ENCODE results near the gene YPEL1.
"Not testable (repeated sequence)": the region's sequence is repeated elsewhere in the genome, so short reads cannot be mapped to it uniquely, and the experiment has no call there.

YPEL1 gene

GRCh38 chr22:21699643-21700042 lies 36.0 kb downstream of the YPEL1 start:
- DNase-seq (ENCODE audit: low spot score): no peak

- no peak for DNase-seq (ENCODE audit: low spot score)
Observed at GRCh38 chr22:21698430-21699329, 36.9 kb downstream of the YPEL1 start.

GRCh38 chr22:21697880-21698279 lies 37.7 kb downstream of the YPEL1 start:
- peak; percentile 39 for DNase-seq (ENCODE audit: low spot score)

DNA sequence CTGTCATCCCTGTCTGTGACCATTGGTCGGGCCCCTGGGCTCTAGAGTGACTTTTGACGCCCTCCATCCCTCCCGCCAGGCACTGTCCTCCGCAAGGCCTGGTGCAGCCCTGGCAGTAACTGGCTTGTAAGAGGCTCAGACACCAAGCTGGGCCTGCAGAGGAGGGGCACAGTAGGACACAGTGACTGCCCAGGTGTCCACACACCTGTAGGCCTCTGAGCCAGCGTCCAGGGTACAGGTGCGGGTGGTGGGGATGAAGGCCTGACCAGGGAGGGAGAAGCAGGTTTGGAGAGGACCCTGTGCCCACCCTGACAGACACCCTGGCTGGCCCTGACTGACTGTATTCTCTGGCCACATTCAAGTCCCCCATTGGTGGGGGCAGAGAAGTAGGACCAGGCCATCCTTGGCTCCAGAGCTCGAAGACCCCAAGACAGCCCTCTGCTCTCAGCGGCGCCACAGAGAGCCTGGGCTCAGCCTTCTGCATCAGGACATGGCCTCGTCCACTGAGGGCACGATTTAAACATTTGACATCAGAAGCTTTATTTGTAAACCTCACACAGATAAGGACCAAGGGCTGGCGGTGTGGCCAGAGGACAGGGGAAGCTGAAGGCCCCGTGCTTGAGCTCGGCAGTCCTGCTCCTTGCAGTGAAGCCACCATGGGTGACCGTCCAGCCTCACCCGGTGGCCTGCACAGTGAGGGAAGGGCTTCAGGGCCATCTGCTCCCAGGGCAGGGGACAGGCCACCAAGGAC lies 38.4 kb downstream of the YPEL1 start:
- DNase-seq (ENCODE audit: low spot score): no peak

GRCh38 chr22:21696115-21696514 lies 39.5 kb downstream of the YPEL1 start:
- DNase-seq (ENCODE audit: low spot score): no peak

- no peak for DNase-seq (ENCODE audit: low spot score)
Observed at GRCh38 chr22:21695430-21696085, 40.0 kb downstream of the YPEL1 start.

- no peak for DNase-seq (ENCODE audit: low spot score)
Observed at GRCh38 chr22:21694795-21695429, 40.7 kb downstream of the YPEL1 start.

GRCh38 chr22:21694394-21694793 lies 41.2 kb downstream of the YPEL1 start:
- no peak for DNase-seq (ENCODE audit: low spot score)

GRCh38 chr22:21693999-21694341 lies 41.6 kb downstream of the YPEL1 start:
- no peak for DNase-seq (ENCODE audit: low spot score)

- no peak for DNase-seq (ENCODE audit: low spot score)
Observed at GRCh38 chr22:21693333-21693998, 42.1 kb downstream of the YPEL1 start.

- not testable (repeated sequence) for DNase-seq (ENCODE audit: low spot score)
Observed at GRCh38 chr22:21692856-21693255, 42.7 kb downstream of the YPEL1 start.

DNA sequence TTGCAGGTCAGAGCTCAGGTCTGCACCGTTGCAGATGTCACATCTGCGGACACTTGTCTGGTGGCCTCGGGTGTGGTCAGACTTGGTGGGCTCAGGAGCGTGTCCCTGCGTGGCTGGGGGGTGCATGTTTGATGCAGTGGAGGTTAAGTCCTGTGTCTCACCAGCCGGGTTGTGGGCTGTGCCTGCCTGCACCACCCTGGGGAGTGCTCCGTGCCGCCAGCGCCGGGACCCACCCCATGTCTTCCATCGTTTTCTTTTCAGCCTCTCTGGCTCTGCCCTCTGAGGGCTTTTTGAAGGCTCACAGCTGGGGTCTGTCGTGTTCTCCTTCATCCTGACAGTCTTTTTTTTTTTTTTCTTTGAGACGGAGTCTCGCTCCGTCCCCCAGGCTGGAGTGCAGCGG lies 43.8 kb downstream of the YPEL1 start:
- no peak for DNase-seq (ENCODE audit: low spot score)

GRCh38 chr22:21690401-21690801 lies 45.2 kb downstream of the YPEL1 start:
- DNase-seq (ENCODE audit: low spot score): no peak

- DNase-seq (ENCODE audit: low spot score): no peak
Observed at GRCh38 chr22:21688706-21689381, 46.8 kb downstream of the YPEL1 start.

- no peak for DNase-seq (ENCODE audit: low spot score)
Observed at GRCh38 chr22:21688341-21688705, 47.3 kb downstream of the YPEL1 start.

DNA sequence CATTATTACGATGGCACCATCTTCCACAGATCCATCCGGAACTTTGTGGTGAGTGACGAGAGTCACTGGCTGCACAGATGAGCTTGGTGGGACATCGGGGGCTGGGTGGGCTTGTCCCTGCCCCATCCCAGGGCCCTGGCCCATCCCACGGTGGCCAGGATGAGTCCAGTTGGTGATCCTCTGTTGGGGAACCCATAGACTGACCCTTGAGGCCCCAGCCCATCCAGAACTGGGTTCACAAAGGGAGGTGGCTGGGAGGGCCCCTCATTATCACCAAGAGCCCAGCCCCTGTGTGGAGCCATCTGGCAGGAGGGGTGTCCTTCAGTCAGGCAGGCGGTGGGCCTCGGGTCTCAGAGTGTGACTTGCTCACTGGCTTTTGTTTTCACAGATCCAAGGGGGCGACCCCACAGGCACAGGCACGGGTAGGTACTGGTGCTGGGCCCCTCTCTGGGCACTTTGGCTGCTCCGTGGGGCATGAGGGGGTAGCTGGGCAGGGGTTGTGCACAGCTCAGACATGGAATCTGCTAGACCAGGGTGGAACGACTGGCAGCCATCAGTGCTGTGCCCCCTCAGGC lies 47.8 kb downstream of the YPEL1 start:
- no peak for DNase-seq (ENCODE audit: low spot score)

GRCh38 chr22:21686634-21687393 lies 48.8 kb downstream of the YPEL1 start:
- no peak for DNase-seq (ENCODE audit: low spot score)

- no peak for DNase-seq (ENCODE audit: low spot score)
Observed at GRCh38 chr22:21686193-21686608, 49.4 kb downstream of the YPEL1 start.

GRCh38 chr22:21685164-21685513 lies 50.5 kb downstream of the YPEL1 start:
- no peak for DNase-seq (ENCODE audit: low spot score)

GRCh38 chr22:21684492-21685163 lies 51.0 kb downstream of the YPEL1 start:
- no peak for DNase-seq (ENCODE audit: low spot score)

Measured in GM03348 (cell line).